Stimulated activated CD8-positive, alpha-beta memory T cell treated with anti-CD3 and anti-CD28 coated beads, Interleukin-4, amount 100 ng/mL, for 24 hours (primary cell): ENCODE measurements around the gene CABYR.

Experiments
- DNase-seq: peaks from one replicate; pipeline ENCODE4 v3.0.0-alpha.2; 2020; ENCODE audit warnings: low read depth

The CABYR gene, protein sequence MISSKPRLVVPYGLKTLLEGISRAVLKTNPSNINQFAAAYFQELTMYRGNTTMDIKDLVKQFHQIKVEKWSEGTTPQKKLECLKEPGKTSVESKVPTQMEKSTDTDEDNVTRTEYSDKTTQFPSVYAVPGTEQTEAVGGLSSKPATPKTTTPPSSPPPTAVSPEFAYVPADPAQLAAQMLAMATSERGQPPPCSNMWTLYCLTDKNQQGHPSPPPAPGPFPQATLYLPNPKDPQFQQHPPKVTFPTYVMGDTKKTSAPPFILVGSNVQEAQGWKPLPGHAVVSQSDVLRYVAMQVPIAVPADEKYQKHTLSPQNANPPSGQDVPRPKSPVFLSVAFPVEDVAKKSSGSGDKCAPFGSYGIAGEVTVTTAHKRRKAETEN

GRCh38 chr18:24138789-24139616 lies at the start of gene CABYR:
Gene CABYR (plus strand): TSS chr18:24139062. CDS start chr18:24143115, 4,053 bp downstream.
- DNase-seq, result peak; percentile 58

- no peak for DNase-seq
These were observed 49.8 kb upstream of the CABYR start for GRCh38 chr18:24089076-24089475.

GRCh38 chr18:24089515-24090337 lies 49.1 kb upstream of the CABYR start:
- DNase-seq, result no peak

DNA sequence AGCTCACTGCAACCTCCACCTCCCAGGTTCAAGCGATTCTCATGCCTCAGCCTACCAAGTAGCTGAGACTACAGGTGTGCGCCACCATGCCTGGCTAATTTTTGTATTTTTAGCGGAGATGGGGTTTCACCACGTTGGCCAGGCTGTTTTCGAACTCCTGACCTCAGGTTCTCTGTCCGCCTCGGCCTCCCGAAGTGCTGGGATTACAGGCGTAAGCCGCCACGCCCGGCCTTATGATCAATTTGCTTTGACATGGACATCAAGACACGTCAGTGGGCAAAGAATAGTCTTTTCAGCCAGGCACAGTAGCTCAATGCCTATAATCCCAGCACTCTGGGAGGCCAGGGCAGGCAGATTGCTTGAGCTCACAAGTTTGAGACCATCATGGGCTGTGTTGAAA lies 48.0 kb upstream of the CABYR start:
- no peak for DNase-seq

DNA sequence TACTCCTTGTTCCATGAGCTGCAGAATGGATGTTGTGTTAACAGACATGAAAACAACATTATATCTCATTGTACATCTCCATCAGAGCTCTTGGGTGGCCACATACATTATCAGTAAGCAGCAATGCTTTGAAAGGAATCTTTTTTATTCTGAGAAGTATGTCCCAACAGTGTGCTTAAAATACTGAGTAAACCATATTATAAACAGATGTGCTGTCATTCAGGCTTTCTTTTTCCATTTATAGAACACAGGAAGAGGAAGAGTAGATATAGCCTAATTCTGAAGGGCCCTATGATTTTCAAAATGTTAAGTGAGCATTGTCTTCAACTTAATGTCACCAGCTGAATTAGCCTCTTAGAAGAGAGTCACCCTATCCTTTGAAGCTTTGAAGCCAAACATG lies 44.3 kb upstream of the CABYR start:
- DNase-seq, result no peak

- DNase-seq, result no peak
These were observed 42.9 kb upstream of the CABYR start for GRCh38 chr18:24095976-24096375.

DNA sequence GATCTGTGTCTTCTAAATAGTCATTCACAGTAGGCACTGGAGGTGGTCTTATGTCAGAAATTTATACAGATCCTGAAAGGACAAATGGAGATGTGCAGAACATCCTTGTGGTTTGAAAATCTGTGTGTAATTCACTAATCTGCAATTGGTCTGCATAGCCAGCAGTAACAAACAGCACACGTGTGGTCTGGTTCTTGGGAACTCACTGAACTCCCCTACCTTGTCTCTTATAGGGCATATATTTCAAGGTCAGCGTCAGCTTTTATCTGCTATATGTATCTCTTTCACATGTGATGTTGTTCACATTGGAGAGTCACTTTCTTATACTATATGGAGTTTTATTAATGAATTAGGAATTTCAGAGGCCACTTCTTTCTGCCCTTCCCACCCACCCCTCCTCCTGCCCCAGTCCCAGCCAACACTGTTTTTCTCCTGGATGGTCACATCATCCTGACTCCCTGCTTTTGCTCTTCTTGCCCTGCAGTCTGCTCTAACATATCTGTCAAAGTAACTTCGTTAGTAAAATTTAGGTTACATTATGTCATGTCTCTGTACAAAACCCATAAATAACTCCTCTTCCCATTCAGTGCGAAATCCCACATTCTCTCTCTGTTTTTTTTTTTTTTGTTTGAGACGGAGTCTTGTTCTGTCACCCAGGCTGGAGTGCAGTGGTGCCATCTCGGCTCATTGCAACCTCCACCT lies 35.4 kb upstream of the CABYR start:
- no peak for DNase-seq

DNA sequence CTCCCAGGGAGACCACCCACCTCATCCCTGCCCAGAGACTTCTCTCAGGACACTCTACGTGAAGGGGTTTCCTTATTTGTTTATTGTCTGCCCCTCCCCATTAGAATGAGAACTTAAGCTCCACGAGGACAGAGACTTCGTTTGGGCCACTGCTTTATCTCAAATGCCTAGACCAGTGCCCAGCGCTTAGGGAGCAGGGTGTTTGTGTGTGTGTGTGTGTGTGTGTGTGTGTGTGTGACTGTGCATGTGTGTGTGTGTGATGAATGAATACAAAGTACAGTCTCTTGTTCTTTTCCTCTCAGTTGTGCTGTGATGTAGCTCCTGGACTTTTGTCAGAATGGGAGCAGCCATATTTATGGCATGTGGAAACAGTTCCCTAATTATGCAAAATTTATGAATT lies 34.4 kb upstream of the CABYR start:
- DNase-seq, result no peak

DNA sequence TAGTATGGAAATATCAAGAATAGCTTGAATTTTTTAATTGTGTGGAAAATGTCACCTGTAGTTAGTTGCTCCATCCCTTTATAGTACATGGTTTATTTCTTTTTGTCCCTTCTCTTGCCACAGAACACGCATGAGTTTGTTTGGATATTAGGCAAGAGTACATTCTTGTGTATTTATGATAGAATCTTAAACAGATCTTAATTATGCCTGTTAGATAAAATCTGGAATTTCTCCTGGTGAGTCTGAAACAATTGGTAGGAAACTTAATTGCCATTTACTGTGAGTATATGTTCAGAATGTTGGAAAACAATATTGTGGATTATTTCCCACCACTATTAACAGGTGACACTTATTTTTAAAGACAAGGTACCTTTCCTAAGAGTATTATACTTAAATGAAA lies 30.2 kb upstream of the CABYR start:
- DNase-seq, result no peak

DNA sequence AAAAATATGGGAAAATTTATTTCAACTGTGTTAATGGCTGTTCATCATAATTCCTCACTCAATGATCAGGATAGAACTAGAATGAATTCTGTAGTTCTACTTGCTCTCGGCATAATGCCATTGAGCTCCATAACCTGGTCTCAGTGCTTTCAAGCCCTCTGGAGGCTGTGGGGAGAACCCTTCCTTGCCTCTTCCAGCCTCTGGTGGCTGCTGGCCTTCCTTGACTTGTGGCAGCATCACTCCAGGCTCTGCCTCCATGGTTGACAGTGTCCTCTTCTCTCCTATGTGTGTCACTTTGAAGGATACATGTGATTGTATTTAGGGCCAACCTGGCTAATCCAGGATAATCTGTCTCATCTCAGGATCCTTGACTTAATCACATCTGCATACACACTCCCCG lies 26.9 kb upstream of the CABYR start:
- DNase-seq, result no peak

DNA sequence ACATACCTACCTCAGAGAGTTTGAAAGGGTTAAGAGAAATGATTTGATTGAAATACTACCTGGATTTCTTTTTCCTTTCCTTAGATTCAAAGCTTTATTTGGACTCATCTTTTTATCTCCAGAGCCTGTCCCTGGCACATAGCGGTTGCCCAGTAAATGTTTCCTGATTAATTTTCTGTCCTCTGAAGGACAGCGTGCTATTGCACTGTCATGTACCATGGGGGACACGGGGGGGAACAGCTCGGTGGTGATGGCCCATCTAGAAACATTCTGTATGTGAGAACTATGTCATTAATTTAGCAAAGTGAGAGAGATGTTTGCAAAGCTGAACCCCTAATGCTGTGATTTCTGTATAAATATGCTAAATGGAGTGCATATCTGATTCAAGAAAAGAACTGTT lies 26.4 kb upstream of the CABYR start:
- no peak for DNase-seq

GRCh38 chr18:24112874-24113615 lies 25.8 kb upstream of the CABYR start:
- no peak for DNase-seq

- DNase-seq, result no peak
These were observed 23.8 kb upstream of the CABYR start for GRCh38 chr18:24114924-24115549.

DNA sequence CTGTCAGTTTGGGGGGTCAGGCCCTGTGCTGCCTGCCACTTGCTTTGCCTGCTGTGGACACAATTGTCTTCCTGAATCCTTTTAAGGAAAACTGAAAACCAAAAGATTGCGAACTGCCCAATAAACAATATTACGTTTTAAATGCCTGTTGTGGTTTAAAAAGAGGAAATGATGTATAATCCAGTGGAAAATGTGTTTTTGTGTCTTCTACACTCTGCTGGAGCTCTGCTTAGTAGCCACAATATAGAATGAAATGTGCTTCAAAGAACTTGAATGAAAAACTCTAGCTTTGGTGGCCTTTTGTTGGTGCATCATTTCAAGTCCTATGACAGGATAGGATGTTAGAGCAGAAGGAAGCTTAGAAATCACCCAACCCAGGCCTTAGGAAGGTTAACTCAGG lies 23.2 kb upstream of the CABYR start:
- DNase-seq, result no peak

GRCh38 chr18:24118750-24119577 lies 19.9 kb upstream of the CABYR start:
- DNase-seq, result peak; percentile 60

DNA sequence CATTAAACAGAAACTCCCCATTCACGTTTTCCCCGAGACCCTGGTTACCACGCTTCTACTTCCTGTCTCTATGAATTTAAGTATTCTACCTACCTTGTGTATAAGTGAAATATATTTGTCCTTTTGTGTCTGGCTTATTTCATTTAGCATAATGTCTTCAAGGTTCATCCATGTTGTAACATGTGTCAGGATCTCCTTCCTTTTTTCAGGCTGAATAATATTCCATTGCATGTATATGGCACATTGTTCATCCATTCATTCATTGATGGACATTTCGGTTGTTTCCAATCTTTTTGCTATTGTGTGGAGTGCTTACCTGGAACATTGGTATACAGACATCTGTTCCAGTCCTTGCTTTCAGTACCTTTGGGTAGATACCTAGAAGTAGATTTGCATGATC lies 18.2 kb upstream of the CABYR start:
- DNase-seq, result no peak

DNA sequence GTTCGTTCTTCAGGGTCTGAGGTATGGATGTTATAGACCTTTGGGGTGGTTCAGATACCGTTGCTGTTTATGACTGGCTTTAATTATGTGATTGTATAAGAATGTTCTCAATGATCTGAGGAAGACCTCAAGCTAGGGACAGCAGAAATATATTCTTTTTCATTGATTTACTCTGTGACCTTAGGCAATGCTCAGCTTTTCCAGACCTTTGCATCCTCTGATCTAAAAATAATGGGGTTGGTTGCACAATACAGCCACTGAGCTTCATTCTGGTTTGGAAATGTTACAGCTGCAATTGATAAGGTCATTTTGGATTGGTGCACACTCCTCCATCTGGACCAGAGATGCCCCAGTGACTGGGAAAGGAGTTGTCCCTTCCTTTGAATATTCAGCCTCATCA lies 17.2 kb upstream of the CABYR start:
- DNase-seq, result no peak

DNA sequence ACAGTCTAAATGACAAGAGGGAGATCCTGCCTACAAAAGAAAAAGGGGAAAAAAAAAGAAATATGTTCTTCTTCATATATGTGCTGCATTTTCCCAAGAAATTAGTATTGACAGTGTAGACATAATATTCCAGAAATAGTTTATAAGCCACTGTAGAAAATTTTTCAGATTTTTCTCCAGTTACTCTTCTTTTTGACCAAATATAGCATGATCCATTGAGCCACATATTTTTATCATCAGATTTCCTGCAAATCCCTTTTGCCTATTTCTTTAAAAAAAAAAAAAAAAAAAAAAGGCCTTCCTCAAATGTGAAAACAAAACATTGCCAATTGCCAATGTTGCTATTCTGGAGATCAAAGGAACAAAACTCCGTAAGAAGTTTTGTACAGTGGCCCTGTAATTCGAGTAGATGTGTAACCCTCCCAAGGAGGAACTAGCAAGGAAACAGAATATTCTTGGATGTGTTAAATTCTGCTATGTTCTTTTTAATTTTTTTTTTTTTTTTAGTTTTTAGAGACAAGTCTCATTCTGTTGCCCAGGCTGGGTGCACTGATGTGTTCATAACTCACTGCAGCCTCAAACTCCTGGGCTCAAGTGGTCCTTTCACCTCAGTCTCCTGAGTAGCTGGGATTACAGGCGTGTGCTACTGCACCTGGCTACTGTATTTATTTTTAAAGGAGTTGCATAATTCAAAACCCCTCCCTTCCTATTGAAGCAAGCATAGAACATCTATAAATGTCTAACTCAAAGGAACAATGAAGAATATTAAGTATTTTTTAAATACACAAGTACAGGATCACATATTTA lies 12.5 kb upstream of the CABYR start:
- DNase-seq, result no peak

GRCh38 chr18:24127735-24128134 lies 11.1 kb upstream of the CABYR start:
- DNase-seq, result no peak
